Activated CD8-positive, alpha-beta memory T cell treated with anti-CD3 and anti-CD28 coated beads for 24 hours (primary cell): Measurements from ENCODE around the gene YPEL1.
A peak's percentile ranks its signal among the peaks of the same experiment; 100 is the strongest.

Experiments used
- DNase-seq: peaks from one replicate; pipeline ENCODE4 v3.0.0-alpha.2; 2020

Gene YPEL1

DNA sequence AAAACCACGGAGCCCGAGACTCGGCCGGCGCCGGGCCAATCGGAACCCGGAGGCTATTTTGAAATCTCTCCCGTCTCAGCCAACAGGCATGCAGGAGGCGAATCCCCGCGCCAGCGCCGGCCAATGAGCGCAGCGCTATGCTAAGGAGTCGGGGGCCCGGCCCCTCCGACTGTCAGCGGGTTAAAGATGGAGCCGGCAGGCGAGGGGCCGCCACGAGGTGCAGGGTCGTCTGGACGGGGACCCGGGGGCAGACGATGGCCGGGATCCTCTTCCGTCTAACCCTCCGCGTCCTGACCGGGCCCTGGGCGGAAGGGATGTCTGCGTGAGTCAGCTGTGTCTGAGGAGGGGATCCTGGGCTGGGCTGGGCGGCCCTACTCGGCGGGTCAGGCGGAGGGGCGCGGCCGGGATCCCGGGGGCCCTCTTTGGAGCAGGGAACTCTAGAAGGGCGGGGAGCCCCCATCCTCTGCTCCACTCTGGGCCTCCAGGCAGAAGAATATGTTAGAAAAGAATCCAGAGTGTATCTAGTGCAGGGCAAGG, 83.5 kb downstream of the YPEL1 start:
- peak; percentile 92 for DNase-seq

DNA sequence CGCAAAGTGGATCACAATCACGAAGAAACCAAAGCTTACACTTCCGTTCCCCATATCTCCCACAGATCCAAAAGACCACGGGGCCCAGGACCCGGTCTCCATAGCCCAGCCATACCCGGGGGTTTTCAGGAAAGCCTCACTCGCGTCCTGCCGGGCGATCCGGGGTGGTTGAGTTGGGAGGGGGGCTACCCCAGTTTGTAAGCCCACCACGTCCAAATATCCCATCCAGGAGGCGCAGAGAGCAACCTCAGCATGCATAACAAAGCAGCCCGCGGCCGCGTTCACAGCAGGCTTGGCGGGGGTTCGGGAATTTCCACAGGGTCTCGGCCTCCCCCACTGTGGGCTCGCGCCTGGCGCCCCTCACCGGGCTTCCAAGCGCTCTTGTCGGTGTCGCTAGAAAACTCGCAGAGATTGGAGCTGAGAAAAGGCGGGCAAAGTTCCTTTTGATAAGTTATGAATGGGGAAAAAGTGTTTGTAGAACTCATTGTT, 84.0 kb downstream of the YPEL1 start:
- DNase-seq: no peak

DNA sequence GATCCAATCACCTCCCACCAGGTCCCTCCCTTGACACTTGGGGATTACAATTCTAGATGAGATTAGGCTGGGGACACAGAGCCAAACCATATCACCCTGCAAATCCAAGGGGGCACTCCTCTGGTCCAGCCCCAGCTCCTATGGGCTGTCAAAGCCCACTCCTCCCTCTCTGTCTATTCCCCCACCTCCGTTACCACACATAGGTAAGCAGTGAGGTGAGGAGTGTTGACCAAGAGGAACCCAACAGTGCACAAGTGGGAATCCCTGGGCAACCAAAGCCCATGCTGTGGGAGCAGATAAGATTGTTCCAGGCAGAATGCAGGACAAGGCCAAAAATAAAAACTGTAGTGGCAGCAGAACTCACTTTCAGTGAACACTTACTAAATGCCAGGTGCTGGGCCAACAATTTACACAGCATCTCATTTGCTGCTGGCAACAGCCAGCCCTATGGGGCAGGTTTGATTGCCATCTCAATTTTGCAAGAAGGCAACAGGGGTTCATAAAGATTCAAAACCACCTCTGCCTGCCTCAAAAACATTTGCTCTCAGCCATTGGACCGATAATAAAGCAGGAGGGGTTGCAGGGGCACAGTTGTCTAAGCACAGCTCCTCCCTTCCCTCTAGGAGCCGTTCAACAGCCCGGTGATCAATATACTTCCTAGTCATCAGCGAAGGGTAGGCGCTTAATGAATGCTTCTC, 84.6 kb downstream of the YPEL1 start:
- peak; percentile 60 for DNase-seq

DNA sequence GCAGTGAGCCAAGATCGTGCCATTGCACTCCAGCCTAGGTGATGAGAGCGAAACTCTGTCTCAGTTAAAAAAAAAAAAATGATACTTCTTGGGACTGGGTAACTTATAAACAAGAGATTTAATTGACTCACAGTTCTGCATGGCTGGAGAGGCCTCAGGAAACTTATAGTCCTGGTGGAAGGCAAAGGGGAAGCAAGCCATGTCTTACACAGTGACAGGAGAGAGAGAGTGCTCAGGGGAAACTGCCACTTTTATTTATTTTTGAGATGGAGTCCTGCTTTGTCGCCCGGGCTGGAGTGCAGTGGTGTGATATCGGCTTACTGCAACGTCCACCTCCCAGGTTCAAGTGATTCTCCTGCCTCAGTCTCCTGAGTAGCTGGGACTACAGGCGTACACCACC, 85.3 kb downstream of the YPEL1 start:
- no peak for DNase-seq
